Gastrocnemius medialis (tissue), 4 donors: ENCODE data around the gene JUP. TPM values are rescaled to one million over a fixed set of nuclear protein-coding genes. Genes with fewer than 3 reads are reported as not detected.

Experiments
- ATAC-seq, 2 donors: fragments of 150-250 bp; one replicate each; pipeline ENCODE4 v1.9.1; 2016
- DNase-seq, 2 donors: peaks; one replicate each; pipeline ENCODE4 v3.0.0-alpha.2; 2019
- H3K27ac ChIP-seq, 4 donors: fragments of 200-600 bp; sonication (generic); 1 replicate in 1 of 4; 2 replicates in 3 of 4; pipeline ENCODE4 v1.5.1; 2016 to 2018; ENCODE audit warnings: mild to moderate bottlenecking in 2 of 4, moderate library complexity in 1 of 4
- H3K27me3 ChIP-seq, 3 donors: fragments of 200-600 bp; sonication (generic) in 2 of 3; 1 replicate in 1 of 3; 2 replicates in 2 of 3; pipeline versions ENCODE4 v1.5.1 to v1.6.0; 2016 to 2019; ENCODE audit warnings: mild to moderate bottlenecking in 1 of 3, moderate library complexity in 1 of 3
- H3K36me3 ChIP-seq, 2 donors: fragments of 200-600 bp; sonication (generic) in 1 of 2; one replicate each; pipeline ENCODE4 v1.5.1; 2017 to 2018
- H3K4me1 ChIP-seq, 2 donors: fragments of 200-600 bp; sonication (generic) in 1 of 2; one replicate each; pipeline ENCODE4 v1.5.1; 2016 to 2017; ENCODE audit warnings: mild to moderate bottlenecking in 2 of 2
- H3K4me3 ChIP-seq, 4 donors: fragments of 200-600 bp; sonication (generic) in 3 of 4; 1 replicate in 1 of 4; 2 replicates in 3 of 4; pipeline ENCODE4 v1.5.1; 2016 to 2019; ENCODE audit warnings: mild to moderate bottlenecking in 2 of 4
- H3K9me3 ChIP-seq, 3 donors: fragments of 200-600 bp; sonication (generic) in 2 of 3; 1 replicate in 1 of 3; 2 replicates in 2 of 3; pipeline ENCODE4 v1.5.1; 2016 to 2019
- CTCF ChIP-seq, 5 experiments: fragments of 450-650 bp in 3 of 5; fragments of 200-600 bp in 2 of 5; sonication (generic) in 2 of 5; IDR thresholded peaks in 4 of 5; conservative IDR thresholded peaks in 1 of 5; 1 replicate in 4 of 5; 2 replicates in 1 of 5; pipeline ENCODE4 v1.5.1; 2016 to 2019; ENCODE audit warnings: antibody characterized with exemption in 5 of 5, mild to moderate bottlenecking in 3 of 5, moderate library complexity in 3 of 5
- POLR2A ChIP-seq, 2 donors: fragments of 450-650 bp; IDR thresholded peaks; one replicate each; pipeline ENCODE4 v1.6.1; 2017; ENCODE audit warnings: antibody characterized with exemption in 2 of 2, mild to moderate bottlenecking in 2 of 2, moderate library complexity in 2 of 2
- in situ Hi-C, 4 donors: fragments of 200-750 bp; cut with MboI; loops; one replicate each; pipeline versions ENCODE4 v1.15.0 to v1.8.0; 2017; ENCODE audit warnings: low sequenced_read_pairs in 4 of 4
- intact Hi-C: fragments of 100-400 bp; cut with DNase I; formaldehyde crosslinking; loops from one replicate; pipeline ENCODE4 v1.15.1; 2023; ENCODE audit warnings: low total_unique reads
- total RNA-seq, 4 donors: library from RNA; depleted of rRNA; stranded (reverse); fragments of >200 nt; gene quantifications; one replicate each; pipeline versions ENCODE4 v1.1.0 to v1.2.3, GENCODE V29; 2016

The JUP gene
- total RNA-seq, 4 donors from 2014 or later = 88.8 to 135 (median 113) TPM

- Histone ChIP-seq H3K27ac (no peak overlapping the region), H3K9me3 (no peaks in the 10 kb centered on the region), H3K36me3 (no peaks in the 10 kb centered on the region), H3K4me1 (no peaks in the 10 kb centered on the region), H3K4me3 (no peak overlapping the region), H3K27me3 (no peaks in the 10 kb centered on the region)
- in situ Hi-C loops (no loop called here), intact Hi-C loops (no loop called here)
- TF ChIP-seq CTCF (IDR thresholded peaks at IDR 0.05 in 4 of 5, conservative IDR thresholded peaks at IDR 0.05 in 1 of 5) (no peak), POLR2A (IDR thresholded peaks at IDR 0.05) (no peak)
- no peak for DNase-seq
- no peak for ATAC-seq
These were observed 75.9 kb downstream of the JUP start for GRCh38 chr17:41710472-41711090.

GRCh38 chr17:41707803-41708669, 78.5 kb downstream of the JUP start:
- intact Hi-C loops = no loop called here
- TF ChIP-seq POLR2A (IDR thresholded peaks at IDR 0.05) (no peak), CTCF (IDR thresholded peaks at IDR 0.05 in 4 of 5, conservative IDR thresholded peaks at IDR 0.05 in 1 of 5) (no peak)
- Histone ChIP-seq H3K27me3 (no peaks in the 10 kb centered on the region), H3K27ac (no peak overlapping the region), H3K4me3 (no peak overlapping the region), H3K36me3 (no peaks in the 10 kb centered on the region), H3K4me1 (no peaks in the 10 kb centered on the region), H3K9me3 (no peaks in the 10 kb centered on the region)
- DNase-seq = no peak
- no peak for ATAC-seq
- in situ Hi-C loops = no loop called here

- H3K4me1 ChIP-seq = no peaks in the 10 kb centered on the region
- no peak overlapping the region for H3K27ac ChIP-seq
- no peaks in the 10 kb centered on the region for H3K27me3 ChIP-seq
- ATAC-seq = no peak
- no peaks in the 10 kb centered on the region for H3K36me3 ChIP-seq
- intact Hi-C loops (no loop called here), in situ Hi-C loops (no loop called here)
- no peaks in the 10 kb centered on the region for H3K9me3 ChIP-seq
- no peak for TF ChIP-seq POLR2A (IDR thresholded peaks at IDR 0.05)
- no peak for TF ChIP-seq CTCF (IDR thresholded peaks at IDR 0.05 in 4 of 5, conservative IDR thresholded peaks at IDR 0.05 in 1 of 5)
- DNase-seq = no peak
- no peak overlapping the region for H3K4me3 ChIP-seq
These were observed 81.1 kb downstream of the JUP start for GRCh38 chr17:41705271-41705991.

Other genes starting within 250 kb of the JUP start
- not detected for gene KRT9, start 214.7 kb downstream of the JUP start, total RNA-seq
- gene KRT14, start 199.8 kb downstream of the JUP start, total RNA-seq = not detected
- gene KRT16, start 173.9 kb downstream of the JUP start, total RNA-seq = under 1 TPM in 1 of 4 donors, not detected in 3; 0.34 TPM
- gene KRT17, start 162.1 kb downstream of the JUP start, total RNA-seq = not detected
- 100 to 1,000 TPM; 222 to 842 (median 375) TPM for gene EIF1, start 97.8 kb downstream of the JUP start, total RNA-seq
- gene GAST, start 74.4 kb downstream of the JUP start, total RNA-seq = not detected
- under 1 TPM in 1 of 4 donors, not detected in 3; 0.22 TPM for gene HAP1, start 52.1 kb downstream of the JUP start, total RNA-seq
- gene P3H4, start 25.2 kb upstream of the JUP start, total RNA-seq = 1 to 10 TPM; 1.8 to 4.0 (median 2.9) TPM
- 10 to 100 TPM in 2 of 4 donors, 1 to 10 TPM in 2; 7.0 to 12.9 (median 9.7) TPM for gene FKBP10, start 26.3 kb upstream of the JUP start, total RNA-seq
- gene NT5C3B, start 49.5 kb upstream of the JUP start, total RNA-seq = 10 to 100 TPM; 13.8 to 27.6 (median 23.1) TPM
- under 1 TPM in 1 of 4 donors, not detected in 3; 0.31 TPM for gene KLHL10, start 51.1 kb upstream of the JUP start, total RNA-seq
- 1 to 10 TPM; 2.2 to 4.7 (median 3.8) TPM for gene KLHL11, start 78.7 kb upstream of the JUP start, total RNA-seq
- 10 to 100 TPM; 20.8 to 35.0 (median 30.7) TPM for gene ACLY, start 132.2 kb upstream of the JUP start, total RNA-seq
- gene ODAD4, start 143.9 kb upstream of the JUP start, total RNA-seq = 1 to 10 TPM in 1 of 4 donors, under 1 TPM in 2, not detected in 1; 0.13 to 1.3 (median 0.20) TPM
- gene CNP, start 180.1 kb upstream of the JUP start, total RNA-seq = 10 to 100 TPM; 15.1 to 26.2 (median 20.4) TPM
- gene DNAJC7, start 230.7 kb upstream of the JUP start, total RNA-seq = 10 to 100 TPM; 64.4 to 78.9 (median 66.4) TPM
- gene NKIRAS2, start 233.4 kb upstream of the JUP start, total RNA-seq = 10 to 100 TPM; 48.8 to 77.0 (median 63.4) TPM